Cardiac septum (tissue), 1 donor: ENCODE measurements around the gene TNFRSF8. TPM values are rescaled to one million over a fixed set of nuclear protein-coding genes. Genes with fewer than 3 reads are reported as not detected.

ENCODE experiments used
- microRNA-seq: library from miRNA; unstranded; fragments of <30 nt; microRNA quantifications from one replicate; pipeline ENCODE4 v1.2.0, GENCODE V29; 2020
- total RNA-seq: library from RNA; stranded (reverse); fragmentation: NEBNext Ultra II Directional; extraction: Animal tissue kit (Norgen Biotek cat#: 25700); gene quantifications from one replicate; pipeline ENCODE4 v1.2.1, GENCODE V29; 2021
- donor health status: DM: no; HTN: no; CAD: no.

The TNFRSF8 gene
- total RNA-seq, 1 donor from 2014 or later: 1.4 TPM

Small RNA genes lying within 50 kb of the gene (microRNA-seq; reads per million reads assigned to microRNA genes)
- gene MIR4632 (not detected), gene MIR6729 (not detected), gene MIR7846 (not detected)

Other genes with a start within 250 kb of the TNFRSF8 start
- 21,376 TPM for gene NPPA, start 215.5 kb upstream of the TNFRSF8 start, total RNA-seq
- gene NPPB, start 204.4 kb upstream of the TNFRSF8 start, total RNA-seq: 7,162 TPM
- gene KIAA2013, start 136.9 kb upstream of the TNFRSF8 start, total RNA-seq: 42.6 TPM
- gene PLOD1, start 128.6 kb upstream of the TNFRSF8 start, total RNA-seq: 52.6 TPM
- 619 TPM for gene MFN2, start 82.9 kb upstream of the TNFRSF8 start, total RNA-seq
- 18.7 TPM for gene MIIP, start 43.8 kb upstream of the TNFRSF8 start, total RNA-seq
- gene TNFRSF1B, start 103.7 kb downstream of the TNFRSF8 start, total RNA-seq: 15.5 TPM
- gene VPS13D, start 166.7 kb downstream of the TNFRSF8 start, total RNA-seq: 68.2 TPM